Vagina (tissue), 2 donors: ENCODE results near the gene MAGOHB.

Experiments used
- POLR2AphosphoS5 ChIP-seq, 2 donors: sonication (generic); formaldehyde crosslinking; IDR thresholded peaks; one replicate each; pipeline ENCODE4 v1.9.0; 2017; ENCODE audit warnings: antibody characterized with exemption in 2 of 2, mild to moderate bottlenecking in 2 of 2, low read depth in 1 of 2; ENCODE audit not compliant: insufficient read depth in 1 of 2
- TF ChIP-seq, protein P1 (sequence below), 3 experiments: fragments of 450-650 bp in 2 of 3; fragments of 200-600 bp in 1 of 3; sonication (generic) in 1 of 3; IDR thresholded peaks; one replicate each; pipeline ENCODE4 v1.5.1; 2017 to 2019; ENCODE audit warnings: antibody characterized with exemption in 3 of 3, mild to moderate bottlenecking in 2 of 3, moderate library complexity in 2 of 3

GRCh38 chr12:10624605-10625004, 11.2 kb upstream of the MAGOHB start:
- TF ChIP-seq, protein P1, sequence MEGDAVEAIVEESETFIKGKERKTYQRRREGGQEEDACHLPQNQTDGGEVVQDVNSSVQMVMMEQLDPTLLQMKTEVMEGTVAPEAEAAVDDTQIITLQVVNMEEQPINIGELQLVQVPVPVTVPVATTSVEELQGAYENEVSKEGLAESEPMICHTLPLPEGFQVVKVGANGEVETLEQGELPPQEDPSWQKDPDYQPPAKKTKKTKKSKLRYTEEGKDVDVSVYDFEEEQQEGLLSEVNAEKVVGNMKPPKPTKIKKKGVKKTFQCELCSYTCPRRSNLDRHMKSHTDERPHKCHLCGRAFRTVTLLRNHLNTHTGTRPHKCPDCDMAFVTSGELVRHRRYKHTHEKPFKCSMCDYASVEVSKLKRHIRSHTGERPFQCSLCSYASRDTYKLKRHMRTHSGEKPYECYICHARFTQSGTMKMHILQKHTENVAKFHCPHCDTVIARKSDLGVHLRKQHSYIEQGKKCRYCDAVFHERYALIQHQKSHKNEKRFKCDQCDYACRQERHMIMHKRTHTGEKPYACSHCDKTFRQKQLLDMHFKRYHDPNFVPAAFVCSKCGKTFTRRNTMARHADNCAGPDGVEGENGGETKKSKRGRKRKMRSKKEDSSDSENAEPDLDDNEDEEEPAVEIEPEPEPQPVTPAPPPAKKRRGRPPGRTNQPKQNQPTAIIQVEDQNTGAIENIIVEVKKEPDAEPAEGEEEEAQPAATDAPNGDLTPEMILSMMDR (IDR thresholded peaks at IDR 0.05): no peak
- TF ChIP-seq POLR2AphosphoS5 (IDR thresholded peaks at IDR 0.05; ENCODE audit: insufficient read depth in 1 of 2, low read depth in 1 of 2): no peak
